ENCODE measurements around the gene PITPNC1. TPM values are rescaled to one million over a fixed set of nuclear protein-coding genes. Genes with fewer than 3 reads are reported as not detected.

The PITPNC1 gene
- total and polyA plus RNA-seq, 8 donors: 9.7 to 21.9 (median 11.3) TPM

GRCh38 chr17:67610061-67610460 lies 233.0 kb downstream of the PITPNC1 start:
- Histone ChIP-seq H3K36me3 (no peaks in the 10 kb centered on the region), H3K4me3 (no peak overlapping the region), H3K27me3 (no peaks in the 10 kb centered on the region), H3K4me1 (no peaks in the 10 kb centered on the region), H3K9me3 (no peaks in the 10 kb centered on the region), H3K27ac (no peak overlapping the region)
- intact Hi-C loops (cut with DNase I): no loop called here
- DNase-seq: no peak
- TF ChIP-seq CTCF (IDR thresholded peaks at IDR 0.05): no peak
- ATAC-seq: no peak

GRCh38 chr17:67613961-67614360 lies 236.9 kb downstream of the PITPNC1 start:
- no peaks in the 10 kb centered on the region for H3K27me3 ChIP-seq
- no peak overlapping the region for H3K4me3 ChIP-seq
- H3K36me3 ChIP-seq: no peaks in the 10 kb centered on the region
- no peak for TF ChIP-seq CTCF (IDR thresholded peaks at IDR 0.05)
- H3K4me1 ChIP-seq: no peaks in the 10 kb centered on the region
- H3K9me3 ChIP-seq: no peaks in the 10 kb centered on the region
- no peak overlapping the region for H3K27ac ChIP-seq
- DNase-seq: no peak
- intact Hi-C loops (cut with DNase I): no loop called here
- no peak for ATAC-seq

GRCh38 chr17:67615011-67615561 lies 238.0 kb downstream of the PITPNC1 start:
- ATAC-seq (no peak), DNase-seq (no peak)
- Histone ChIP-seq H3K27ac (no peak overlapping the region), H3K27me3 (no peaks in the 10 kb centered on the region), H3K4me1 (no peaks in the 10 kb centered on the region), H3K9me3 (no peaks in the 10 kb centered on the region), H3K36me3 (no peaks in the 10 kb centered on the region), H3K4me3 (no peak overlapping the region)
- no peak for TF ChIP-seq CTCF (IDR thresholded peaks at IDR 0.05)
- intact Hi-C loops (cut with DNase I): no loop called here

GRCh38 chr17:67615736-67616135 lies 238.7 kb downstream of the PITPNC1 start:
- TF ChIP-seq CTCF (IDR thresholded peaks at IDR 0.05): no peak
- no peak for DNase-seq
- intact Hi-C loops (cut with DNase I): no loop called here
- Histone ChIP-seq H3K27ac (no peak overlapping the region), H3K4me3 (no peak overlapping the region), H3K27me3 (no peaks in the 10 kb centered on the region), H3K4me1 (no peaks in the 10 kb centered on the region), H3K9me3 (no peaks in the 10 kb centered on the region), H3K36me3 (no peaks in the 10 kb centered on the region)
- ATAC-seq: no peak

GRCh38 chr17:67617304-67617899 lies 240.3 kb downstream of the PITPNC1 start:
- no peak for TF ChIP-seq CTCF (IDR thresholded peaks at IDR 0.05)
- intact Hi-C loops (cut with DNase I): no loop called here
- no peak for ATAC-seq

More at GRCh38 chr17:67617304-67617899, 240.3 kb downstream of the PITPNC1 start:
- no peak overlapping the region for H3K4me3 ChIP-seq
- no peaks in the 10 kb centered on the region for H3K27me3 ChIP-seq
- no peak for DNase-seq
- no peaks in the 10 kb centered on the region for H3K4me1 ChIP-seq
- no peaks in the 10 kb centered on the region for H3K36me3 ChIP-seq
- H3K27ac ChIP-seq: no peak overlapping the region
- H3K9me3 ChIP-seq: no peaks in the 10 kb centered on the region
